GM12875 (cell line): ENCODE measurements around the gene ARHGAP20.

Source experiments
- H3K4me3 ChIP-seq: one replicate; pipeline ENCODE4 v1.5.1; 2011; ENCODE audit warnings: low read depth, low read length, control low read depth
- TF ChIP-seq, protein P1 (sequence below): IDR thresholded peaks from 2 replicates; pipeline ENCODE4 v1.5.1; 2011; ENCODE audit warnings: low read depth, mild to moderate bottlenecking, control low read depth, inconsistent platforms, low read length, moderate library complexity, borderline replicate concordance; ENCODE audit not compliant: insufficient read depth

Gene ARHGAP20

DNA sequence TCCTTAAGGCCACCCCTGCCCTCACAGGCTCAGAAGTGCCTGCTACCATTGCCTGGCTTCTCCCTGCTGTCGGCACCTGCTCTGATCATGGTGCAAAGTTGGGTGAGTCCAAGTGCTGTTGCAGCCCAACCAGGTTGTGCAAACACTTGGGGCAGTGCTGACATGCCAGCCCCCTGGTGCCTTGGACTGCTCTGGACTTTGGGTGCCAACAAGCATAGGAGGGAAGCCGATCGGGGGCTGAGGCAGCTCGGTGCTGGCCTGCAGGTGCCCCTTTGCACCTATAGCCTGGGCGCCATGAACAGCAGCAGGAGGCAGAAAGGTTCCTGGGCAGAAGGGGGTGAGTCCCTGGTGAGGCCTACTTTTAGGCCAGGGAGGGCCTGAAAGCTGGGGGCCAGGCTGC is 113.0 kb downstream of the ARHGAP20 start:
- no peak overlapping the region for H3K4me3 ChIP-seq
- TF ChIP-seq, protein P1, sequence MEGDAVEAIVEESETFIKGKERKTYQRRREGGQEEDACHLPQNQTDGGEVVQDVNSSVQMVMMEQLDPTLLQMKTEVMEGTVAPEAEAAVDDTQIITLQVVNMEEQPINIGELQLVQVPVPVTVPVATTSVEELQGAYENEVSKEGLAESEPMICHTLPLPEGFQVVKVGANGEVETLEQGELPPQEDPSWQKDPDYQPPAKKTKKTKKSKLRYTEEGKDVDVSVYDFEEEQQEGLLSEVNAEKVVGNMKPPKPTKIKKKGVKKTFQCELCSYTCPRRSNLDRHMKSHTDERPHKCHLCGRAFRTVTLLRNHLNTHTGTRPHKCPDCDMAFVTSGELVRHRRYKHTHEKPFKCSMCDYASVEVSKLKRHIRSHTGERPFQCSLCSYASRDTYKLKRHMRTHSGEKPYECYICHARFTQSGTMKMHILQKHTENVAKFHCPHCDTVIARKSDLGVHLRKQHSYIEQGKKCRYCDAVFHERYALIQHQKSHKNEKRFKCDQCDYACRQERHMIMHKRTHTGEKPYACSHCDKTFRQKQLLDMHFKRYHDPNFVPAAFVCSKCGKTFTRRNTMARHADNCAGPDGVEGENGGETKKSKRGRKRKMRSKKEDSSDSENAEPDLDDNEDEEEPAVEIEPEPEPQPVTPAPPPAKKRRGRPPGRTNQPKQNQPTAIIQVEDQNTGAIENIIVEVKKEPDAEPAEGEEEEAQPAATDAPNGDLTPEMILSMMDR = no peak

DNA sequence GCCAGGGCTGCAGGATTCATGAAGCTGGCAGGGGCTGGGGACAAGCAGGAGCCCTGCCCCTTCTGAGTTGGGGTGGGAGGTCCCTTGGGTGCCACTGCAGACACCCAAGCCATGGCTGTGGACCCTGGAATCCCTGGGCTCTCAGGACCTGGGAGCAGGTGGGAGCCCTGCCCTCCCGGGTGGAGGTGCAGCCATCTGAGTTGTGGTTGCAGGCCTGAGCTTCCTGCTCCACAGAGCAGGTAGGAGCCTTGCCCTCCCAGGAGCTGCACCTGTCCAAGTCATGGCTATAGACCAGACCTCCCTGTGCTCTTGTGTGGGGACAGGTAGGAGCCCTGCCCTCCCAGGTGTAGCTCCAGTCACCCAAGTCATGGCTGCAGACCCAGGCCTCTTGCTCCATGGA is 113.5 kb downstream of the ARHGAP20 start:
- TF ChIP-seq, protein P1 = no peak
- H3K4me3 ChIP-seq = no peak overlapping the region

DNA sequence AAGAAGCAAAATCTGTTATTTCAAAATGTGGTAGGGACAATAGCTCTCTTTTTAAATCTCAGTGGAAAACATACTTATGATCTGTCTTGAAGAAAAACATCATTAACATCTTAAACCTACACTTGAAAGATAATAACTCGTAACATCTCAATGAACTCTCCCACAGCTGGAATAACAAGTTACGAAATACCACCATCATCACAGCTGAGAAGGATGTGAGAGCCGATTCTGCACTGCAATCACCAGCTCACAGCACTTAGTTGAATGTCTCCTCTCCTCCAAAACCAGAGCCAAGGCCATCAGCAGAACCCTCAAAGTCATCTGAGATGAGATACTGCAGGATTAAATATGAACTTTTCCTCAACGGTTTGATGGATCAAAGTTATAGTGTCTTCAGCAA is 124.3 kb downstream of the ARHGAP20 start:
- H3K4me3 ChIP-seq = no peak overlapping the region

DNA sequence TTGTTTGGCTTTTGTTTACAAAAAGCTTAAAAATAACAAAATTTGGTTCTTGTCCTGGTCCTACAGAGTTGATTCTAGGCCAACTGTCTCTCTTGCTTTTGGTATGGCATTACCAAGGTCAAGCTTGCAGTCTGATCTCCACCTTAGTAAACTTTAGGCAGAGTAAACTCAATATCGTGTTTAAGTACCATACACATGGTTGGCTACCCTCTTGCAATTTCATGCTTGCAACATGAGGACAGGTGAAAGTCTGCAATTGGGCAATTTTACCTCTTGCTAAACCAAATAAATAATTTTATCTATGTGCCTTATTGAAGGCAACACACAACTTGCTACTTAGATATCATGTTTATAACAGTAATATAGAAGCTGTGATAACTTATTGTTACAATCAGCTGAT is 125.1 kb downstream of the ARHGAP20 start:
- TF ChIP-seq, protein P1 = no peak

More for the DNA sequence above, 124.3 kb downstream of the ARHGAP20 start:
- TF ChIP-seq, protein P1 = no peak

DNA sequence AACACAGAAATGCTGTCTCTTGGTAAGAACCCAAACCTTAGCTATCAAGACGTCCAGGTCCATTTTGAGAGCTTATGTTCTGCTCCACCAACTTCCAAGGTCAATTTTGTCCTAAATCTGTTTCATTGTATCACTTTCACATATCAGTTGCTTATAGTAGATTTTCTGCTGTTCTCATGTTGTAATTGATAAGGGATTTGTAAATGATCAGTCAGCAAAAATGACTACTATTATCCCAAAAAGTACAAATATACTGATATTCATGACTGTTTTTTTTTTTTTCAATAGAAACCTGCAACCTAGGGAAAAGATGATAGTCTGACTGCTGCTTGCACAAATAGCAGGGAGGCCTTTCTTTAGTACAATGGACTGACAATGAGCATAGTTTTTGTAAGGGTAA is 128.1 kb downstream of the ARHGAP20 start:
- H3K4me3 ChIP-seq = no peak overlapping the region
- TF ChIP-seq, protein P1 = no peak

More for the DNA sequence above, 125.1 kb downstream of the ARHGAP20 start:
- H3K4me3 ChIP-seq = no peak overlapping the region

DNA sequence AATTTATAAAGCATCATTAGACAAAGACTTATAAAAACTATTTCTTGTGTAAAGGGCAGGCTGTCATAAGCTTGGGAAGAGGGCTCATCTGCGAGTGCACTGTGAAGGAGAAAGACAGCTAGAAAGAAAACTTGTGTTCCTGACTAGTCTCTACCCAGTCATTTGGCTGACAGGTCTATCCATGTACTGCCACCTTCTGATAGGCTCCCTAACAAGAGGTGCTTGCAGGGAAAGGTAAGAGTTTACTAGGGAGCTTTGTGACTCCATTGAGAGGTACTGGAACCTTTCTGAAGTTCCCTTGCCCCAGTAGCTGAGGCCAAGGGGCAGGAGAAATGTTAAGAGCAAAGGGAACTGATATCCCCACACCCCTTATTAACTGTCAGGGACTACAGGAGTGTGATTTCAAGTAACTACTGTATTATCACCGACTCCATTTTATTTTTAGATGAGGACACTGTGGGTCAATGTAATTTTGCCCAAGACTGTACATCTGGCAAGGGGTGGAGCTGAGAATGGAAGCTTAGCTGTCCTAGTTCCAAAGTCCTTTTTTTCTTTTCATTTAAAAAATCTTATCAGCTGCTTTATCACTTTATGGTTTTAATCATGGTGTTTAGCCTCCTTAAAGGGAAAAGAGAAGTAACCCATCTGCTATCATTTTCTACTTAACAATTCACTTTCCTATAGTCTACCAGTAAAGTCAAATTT is 129.4 kb downstream of the ARHGAP20 start:
- H3K4me3 ChIP-seq = no peak overlapping the region
- TF ChIP-seq, protein P1 = no peak

DNA sequence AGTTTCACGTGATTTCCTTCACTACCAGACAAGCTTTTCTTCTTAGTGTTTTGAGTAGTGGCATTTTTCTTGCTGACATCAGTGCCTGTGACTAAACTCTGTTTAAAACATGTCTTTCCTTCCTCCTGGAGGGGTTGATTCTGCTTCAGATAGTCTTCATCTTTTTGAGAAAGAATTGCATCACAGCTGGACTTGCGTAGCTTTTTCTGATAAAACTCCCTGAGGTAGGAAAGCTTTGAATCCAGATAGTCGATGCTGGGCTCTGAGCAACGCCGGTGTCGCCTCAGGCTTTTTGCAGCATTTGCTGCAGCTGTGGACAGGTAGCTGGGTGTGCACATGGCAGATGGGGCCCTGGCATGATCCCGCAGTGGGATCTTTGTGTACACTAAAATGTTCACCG is 131.7 kb downstream of the ARHGAP20 start:
- TF ChIP-seq, protein P1 = no peak
- no peak overlapping the region for H3K4me3 ChIP-seq
